B cell (primary cell): ENCODE measurements around the gene BMPER. TPM values are rescaled to one million over a fixed set of nuclear protein-coding genes. Genes with fewer than 3 reads are reported as not detected.

Experiments used
- ATAC-seq: fragments of 200-7000 bp; cut with Tn5 transposase; one replicate; pipeline ENCODE4 v1.10.0; 2021; ENCODE audit warnings: low read depth, mild to moderate bottlenecking, moderate number of reproducible peaks, moderate library complexity
- CTCF ChIA-PET: fragments of 350-600 bp; sonication (Branson Sonifier 250); formaldehyde crosslinking; loops from one replicate; lab custom pipeline; 2021; ENCODE audit warnings: antibody characterized with exemption, inconsistent platforms; lab: Charles Lee
- POLR2A ChIA-PET: fragments of 350-600 bp; sonication (Branson Sonifier 250); formaldehyde crosslinking; loops from one replicate; lab custom pipeline; 2021; ENCODE audit warnings: antibody characterized with exemption; lab: Charles Lee
- DNase-seq: peaks from one replicate; pipeline ENCODE4 v3.0.0; 2013
- H2AFZ ChIP-seq: 2 replicates; pipeline ENCODE4 v1.6.1; 2012; ENCODE audit warnings: mild to moderate bottlenecking, low read depth, low read length; ENCODE audit not compliant: insufficient read depth, poor library complexity, severe bottlenecking
- H3K27ac ChIP-seq, 2 donors: 1 replicate in 1 of 2; 2 replicates in 1 of 2; pipeline ENCODE4 v1.5.1; 2012 to 2013; ENCODE audit warnings: low read length in 2 of 2, mild to moderate bottlenecking in 2 of 2, moderate library complexity in 1 of 2
- H3K27me3 ChIP-seq, 4 experiments: fragments of 200-600 bp in 1 of 4; sonication (generic) in 1 of 4; replicated peaks in 1 of 4; 1 replicate in 2 of 4; 2 replicates in 2 of 4; pipeline versions ENCODE4 v1.6.1 to v1.7.0; 2013 to 2016; ENCODE audit warnings: low read length in 3 of 4, mild to moderate bottlenecking in 2 of 4, mixed read lengths in 1 of 4, moderate library complexity in 1 of 4; ENCODE audit not compliant: insufficient read depth in 4 of 4, control insufficient read depth in 3 of 4; ENCODE audit errors: control extremely low read depth in 1 of 4
- H3K36me3 ChIP-seq, 2 experiments: replicated peaks in 1 of 2; 1 replicate in 1 of 2; 2 replicates in 1 of 2; pipeline versions ENCODE4 v1.6.1 to v1.7.1; 2013; ENCODE audit warnings: low read length in 1 of 2; ENCODE audit not compliant: insufficient read depth in 2 of 2, control insufficient read depth in 1 of 2; ENCODE audit errors: control extremely low read depth in 1 of 2, extremely low read depth in 1 of 2
- H3K4me1 ChIP-seq, 2 donors: fragments of 200-600 bp in 1 of 2; sonication (generic) in 1 of 2; 1 replicate in 1 of 2; 2 replicates in 1 of 2; pipeline versions ENCODE4 v1.5.1 to v1.6.1; 2013 to 2017; ENCODE audit warnings: low read length in 2 of 2; ENCODE audit not compliant: control insufficient read depth in 2 of 2, insufficient read depth in 2 of 2
- H3K4me2 ChIP-seq: replicated peaks from 2 replicates; pipeline ENCODE3; 2012; ENCODE audit warnings: mild to moderate bottlenecking, low read depth, low read length; ENCODE audit not compliant: poor library complexity, severe bottlenecking
- H3K4me3 ChIP-seq, 5 experiments: fragments of 200-600 bp in 1 of 5; sonication (generic) in 1 of 5; 1 replicate in 3 of 5; 2 replicates in 2 of 5; pipeline versions ENCODE4 v1.5.1 to v1.7.0; 2011 to 2016; ENCODE audit warnings: low read length in 4 of 5, mild to moderate bottlenecking in 4 of 5, low read depth in 2 of 5, control low read depth in 1 of 5, moderate library complexity in 1 of 5; ENCODE audit not compliant: insufficient read depth in 1 of 5; ENCODE audit errors: control extremely low read depth in 1 of 5, extremely low read depth in 1 of 5
- H3K79me2 ChIP-seq: fragments of 200-600 bp; sonication (generic); one replicate; pipeline ENCODE4 v1.6.0; 2016; ENCODE audit warnings: low read length; ENCODE audit not compliant: control insufficient read depth, insufficient read depth
- H3K9ac ChIP-seq: fragments of 200-600 bp; sonication (generic); 2 replicates; pipeline ENCODE4 v1.6.1; 2017; ENCODE audit warnings: mild to moderate bottlenecking, low read length, moderate library complexity
- H3K9me3 ChIP-seq, 3 donors: one replicate each; pipeline versions ENCODE4 v1.6.1 to v1.7.1; 2013; ENCODE audit warnings: low read length in 2 of 3; ENCODE audit not compliant: control insufficient read depth in 2 of 3, insufficient read depth in 1 of 3; ENCODE audit errors: control extremely low read depth in 1 of 3
- H4K20me1 ChIP-seq: 2 replicates; pipeline ENCODE4 v1.6.0; 2012; ENCODE audit warnings: mild to moderate bottlenecking, low read length; ENCODE audit not compliant: insufficient read depth, control insufficient read depth, poor library complexity, severe bottlenecking
- H3K27ac Mint-ChIP-seq: one replicate; pipeline ENCODE4 v1.8.0; 2021; ENCODE audit warnings: mixed read lengths
- H3K27me3 Mint-ChIP-seq: one replicate; pipeline ENCODE4 v1.8.0; 2021; ENCODE audit warnings: mixed read lengths
- H3K4me1 Mint-ChIP-seq: one replicate; pipeline ENCODE4 v1.8.0; 2021; ENCODE audit warnings: mixed read lengths
- H3K4me3 Mint-ChIP-seq: one replicate; pipeline ENCODE4 v1.8.0; 2021; ENCODE audit warnings: mixed read lengths
- H3K9me3 Mint-ChIP-seq: one replicate; pipeline ENCODE4 v1.8.0; 2022; ENCODE audit warnings: mixed read lengths; ENCODE audit not compliant: insufficient read depth
- EZH2 ChIP-seq: IDR thresholded peaks from 2 replicates; pipeline ENCODE4 v1.6.1; 2012; ENCODE audit warnings: borderline replicate concordance, low read depth, mild to moderate bottlenecking, moderate library complexity, low read length; ENCODE audit not compliant: insufficient read depth, poor library complexity, severe bottlenecking
- WGBS: methylation state at CpG from one replicate; pipeline ENCODE4 v1.1.5; 2013; ENCODE audit warnings: missing lambda C conversion rate; ENCODE audit not compliant: insufficient coverage; 5-methylcytosine and 5-hydroxymethylcytosine counted together
- intact Hi-C: fragments of 100-400 bp; cut with micrococcal nuclease; formaldehyde crosslinking; loops from one replicate; pipeline ENCODE4 v1.10.0; 2022
- polyA plus RNA-seq: library from polyadenylated mRNA; depleted of rRNA; stranded (reverse); fragments of >200 nt; gene quantifications from 2 replicates; pipeline ENCODE4 v1.2.3, GENCODE V29; 2012
- total RNA-seq, 2 donors: library from RNA; stranded (reverse); fragments of 120-200 nt in 1 of 2; gene quantifications; 1 replicate in 1 of 2; 2 replicates in 1 of 2; pipeline versions ENCODE4 v1.2.3 to v1.2.4, GENCODE V29; 2013 to 2022
- TF ChIP-seq, protein P1 (sequence below): fragments of 200-600 bp; IDR thresholded peaks from one replicate; pipeline ENCODE4 v1.8.0; 2022; ENCODE audit warnings: antibody characterized with exemption, mild to moderate bottlenecking

The BMPER gene
- total and polyA plus RNA-seq, 2 donors (not counting 1 experiment from before 2014, with no cell fraction given): not detected

DNA sequence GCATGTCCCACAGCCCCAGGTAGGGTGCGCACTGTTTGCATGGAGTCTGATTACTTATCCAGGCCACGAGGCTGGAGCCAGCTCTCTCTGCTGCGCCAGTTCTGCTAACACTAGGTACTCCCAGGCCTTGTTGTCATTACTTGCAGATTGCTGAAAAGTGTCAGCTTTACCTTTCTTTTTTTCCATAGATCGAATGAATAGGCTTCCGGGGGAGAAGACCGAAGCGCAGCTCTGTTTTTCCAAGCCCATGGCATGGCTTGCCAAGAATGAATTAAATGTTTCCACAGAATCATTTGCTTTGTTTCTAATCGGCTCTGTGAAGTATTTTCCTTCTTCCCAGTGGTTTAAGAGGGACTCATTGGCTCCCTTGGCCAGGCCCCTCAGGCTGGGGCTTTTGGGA is 285.8 kb downstream of the BMPER start:
- intact Hi-C loops: no loop called here
- WGBS: 91% methylated on average over 8 of the region's 8 CpGs
- H3K27me3 Mint-ChIP-seq: no peaks in the 10 kb centered on the region
- TF ChIP-seq, protein P1, sequence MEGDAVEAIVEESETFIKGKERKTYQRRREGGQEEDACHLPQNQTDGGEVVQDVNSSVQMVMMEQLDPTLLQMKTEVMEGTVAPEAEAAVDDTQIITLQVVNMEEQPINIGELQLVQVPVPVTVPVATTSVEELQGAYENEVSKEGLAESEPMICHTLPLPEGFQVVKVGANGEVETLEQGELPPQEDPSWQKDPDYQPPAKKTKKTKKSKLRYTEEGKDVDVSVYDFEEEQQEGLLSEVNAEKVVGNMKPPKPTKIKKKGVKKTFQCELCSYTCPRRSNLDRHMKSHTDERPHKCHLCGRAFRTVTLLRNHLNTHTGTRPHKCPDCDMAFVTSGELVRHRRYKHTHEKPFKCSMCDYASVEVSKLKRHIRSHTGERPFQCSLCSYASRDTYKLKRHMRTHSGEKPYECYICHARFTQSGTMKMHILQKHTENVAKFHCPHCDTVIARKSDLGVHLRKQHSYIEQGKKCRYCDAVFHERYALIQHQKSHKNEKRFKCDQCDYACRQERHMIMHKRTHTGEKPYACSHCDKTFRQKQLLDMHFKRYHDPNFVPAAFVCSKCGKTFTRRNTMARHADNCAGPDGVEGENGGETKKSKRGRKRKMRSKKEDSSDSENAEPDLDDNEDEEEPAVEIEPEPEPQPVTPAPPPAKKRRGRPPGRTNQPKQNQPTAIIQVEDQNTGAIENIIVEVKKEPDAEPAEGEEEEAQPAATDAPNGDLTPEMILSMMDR: no peak
- no peak for TF ChIP-seq EZH2
- no peak overlapping the region for H3K27ac Mint-ChIP-seq
- no peak overlapping the region for H2AFZ ChIP-seq
- H3K9ac ChIP-seq: no peak overlapping the region
- POLR2A ChIA-PET: no interaction called here
- H3K79me2 ChIP-seq: no peaks in the 10 kb centered on the region
- H3K9me3 Mint-ChIP-seq: no peaks in the 10 kb centered on the region
- H3K27me3 ChIP-seq: no peaks in the 10 kb centered on the region
- no peak overlapping the region for H3K4me3 ChIP-seq
- H3K4me2 ChIP-seq: no peak overlapping the region
- H3K9me3 ChIP-seq: peaks cover 0 to 9% (median 0%) of the 10 kb centered on the region in 3 donors
- DNase-seq (no peak), ATAC-seq (no peak)
- no peaks in the 10 kb centered on the region for H3K4me1 Mint-ChIP-seq
- H3K36me3 ChIP-seq: no peaks in the 10 kb centered on the region
- no peaks in the 10 kb centered on the region for H4K20me1 ChIP-seq
- H3K27ac ChIP-seq: no peak overlapping the region
- H3K4me3 Mint-ChIP-seq: no peak overlapping the region
- CTCF ChIA-PET: no interaction called here
- H3K4me1 ChIP-seq: no peaks in the 10 kb centered on the region

DNA sequence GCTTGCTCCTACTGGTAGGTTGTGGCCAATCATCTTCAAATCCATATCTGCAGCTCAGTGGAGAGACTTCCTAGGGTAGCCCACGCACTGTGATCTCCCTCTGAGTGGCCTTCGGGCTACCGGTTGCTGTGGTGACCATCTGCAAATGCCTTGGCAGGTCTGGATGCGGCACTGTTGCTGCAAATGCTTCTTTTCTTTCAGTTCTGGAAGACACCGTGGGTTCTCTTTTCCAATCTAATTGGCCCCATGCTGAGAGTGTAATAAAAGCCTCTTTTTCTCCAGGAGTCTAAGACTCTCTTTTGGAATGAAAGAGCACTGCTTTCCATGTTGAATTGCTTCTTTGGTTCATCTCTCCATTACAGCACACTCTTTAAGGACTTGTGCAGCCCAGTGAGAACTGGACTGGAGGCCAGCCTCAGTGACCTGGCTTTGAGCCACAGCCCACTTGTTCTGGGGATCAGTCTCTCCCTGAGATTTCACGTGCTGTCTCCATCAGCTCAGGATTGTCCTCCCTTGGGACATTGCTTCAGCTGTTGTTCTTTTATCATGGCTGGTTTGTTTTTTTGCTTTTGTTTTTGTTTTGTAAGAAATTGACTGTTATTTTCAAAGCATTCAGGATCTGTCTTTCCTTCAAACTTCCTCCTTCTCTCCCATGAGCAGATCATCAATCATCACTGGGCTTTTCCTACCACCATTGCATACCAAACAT is 286.6 kb downstream of the BMPER start:
- CTCF ChIA-PET: no interaction called here
- no peak for DNase-seq
- no peaks in the 10 kb centered on the region for H3K27me3 ChIP-seq
- H3K4me3 ChIP-seq: no peak overlapping the region
- intact Hi-C loops: no loop called here
- H3K4me1 ChIP-seq: no peaks in the 10 kb centered on the region
- no peak overlapping the region for H3K4me2 ChIP-seq
- H3K9me3 ChIP-seq: peaks cover 0 to 9% (median 0%) of the 10 kb centered on the region in 3 donors
- WGBS: 74% methylated on average over 6 of the region's 6 CpGs
- no peak overlapping the region for H3K9ac ChIP-seq
- POLR2A ChIA-PET: no interaction called here
- Mint-ChIP-seq H3K4me3 (no peak overlapping the region), H3K27ac (no peak overlapping the region), H3K4me1 (no peaks in the 10 kb centered on the region), H3K9me3 (no peaks in the 10 kb centered on the region), H3K27me3 (no peaks in the 10 kb centered on the region)
- H3K36me3 ChIP-seq: no peaks in the 10 kb centered on the region
- H3K79me2 ChIP-seq: no peaks in the 10 kb centered on the region
- ATAC-seq: no peak
- H2AFZ ChIP-seq: no peak overlapping the region
- H4K20me1 ChIP-seq: no peaks in the 10 kb centered on the region
- TF ChIP-seq, protein P1: no peak
- TF ChIP-seq EZH2: no peak
- H3K27ac ChIP-seq: no peak overlapping the region
